A673 (cell line): ENCODE data around the gene GNG7.

ENCODE experiments used
- CTCF ChIP-seq: fragments of 300-800, 200-600 bp; sonication (generic); conservative IDR thresholded peaks from 2 replicates; pipeline ENCODE4 v1.5.1; 2017; ENCODE audit warnings: low read depth, mild to moderate bottlenecking, antibody characterized with exemption, low read length, moderate library complexity, mixed read lengths
- EZH2 ChIP-seq: fragments of 200-600 bp; sonication (generic); IDR thresholded peaks from 2 replicates; pipeline ENCODE4 v1.6.1; 2017; ENCODE audit warnings: borderline replicate concordance, low read depth, mild to moderate bottlenecking, mixed read lengths, antibody characterized with exemption, low read length; ENCODE audit not compliant: poor library complexity, severe bottlenecking

GRCh38 chr19:2475018-2475701 is 227.3 kb downstream of the GNG7 start:
- TF ChIP-seq CTCF (no peak), EZH2 (no peak)
